ENCODE measurements around the gene OR2A5.

The OR2A5 gene

GRCh38 chr7:144004703-144005102, 44.0 kb upstream of the OR2A5 start:
- Histone ChIP-seq H3K4me2 (ENCODE audit: low read length) (no peak overlapping the region), H3K27ac (ENCODE audit: low read depth, low read length, poor library complexity, severe bottlenecking) (no peak overlapping the region), H3F3A (ENCODE audit: insufficient read depth, low read length) (no peaks in the 10 kb centered on the region), H3K9me3 (ENCODE audit: low read length) (0 out of 2 replicates have a peak, but pooled peaks cover 6% of the 10 kb centered on the region), H3K36me3 (ENCODE audit: insufficient read depth, low read length) (no peaks in the 10 kb centered on the region), H2AFZ (ENCODE audit: low read length) (no peak overlapping the region), H3K4me3 (ENCODE audit: low read depth, low read length, poor library complexity, severe bottlenecking) (no peak overlapping the region), H3K79me2 (ENCODE audit: insufficient read depth, low read length) (no peaks in the 10 kb centered on the region), H3K27me3 (ENCODE audit: insufficient read depth, low read length) (no peaks in the 10 kb centered on the region), H4K20me1 (ENCODE audit: insufficient read depth, low read length) (no peaks in the 10 kb centered on the region), H3K9me2 (ENCODE audit: low read depth, low read length) (no peaks in the 10 kb centered on the region), H3K9ac (ENCODE audit: low read length) (no peak overlapping the region), H3K4me1 (ENCODE audit: insufficient read depth, low read length, severe bottlenecking) (no peaks in the 10 kb centered on the region)
- TF ChIP-seq EZH2 (IDR thresholded peaks at IDR 0.05; ENCODE audit: borderline replicate concordance, low read length) (no peak), CTCF (IDR thresholded peaks at IDR 0.05; ENCODE audit: low read length) (no peak)

- H3K36me3 ChIP-seq (ENCODE audit: insufficient read depth, low read length) = no peaks in the 10 kb centered on the region
- 0 out of 2 replicates have a peak, but pooled peaks cover 6% of the 10 kb centered on the region for H3K9me3 ChIP-seq (ENCODE audit: low read length)
- no peaks in the 10 kb centered on the region for H3K27me3 ChIP-seq (ENCODE audit: insufficient read depth, low read length)
- H4K20me1 ChIP-seq (ENCODE audit: insufficient read depth, low read length) = no peaks in the 10 kb centered on the region
- no peak overlapping the region for H3K4me2 ChIP-seq (ENCODE audit: low read length)
- no peak overlapping the region for H3K4me3 ChIP-seq (ENCODE audit: low read depth, low read length, poor library complexity, severe bottlenecking)
- H3F3A ChIP-seq (ENCODE audit: insufficient read depth, low read length) = no peaks in the 10 kb centered on the region
- no peaks in the 10 kb centered on the region for H3K4me1 ChIP-seq (ENCODE audit: insufficient read depth, low read length, severe bottlenecking)
- no peak for TF ChIP-seq EZH2 (IDR thresholded peaks at IDR 0.05; ENCODE audit: borderline replicate concordance, low read length)
- no peaks in the 10 kb centered on the region for H3K79me2 ChIP-seq (ENCODE audit: insufficient read depth, low read length)
- H3K9ac ChIP-seq (ENCODE audit: low read length) = no peak overlapping the region
- no peak overlapping the region for H2AFZ ChIP-seq (ENCODE audit: low read length)
- H3K27ac ChIP-seq (ENCODE audit: low read depth, low read length, poor library complexity, severe bottlenecking) = no peak overlapping the region
- no peaks in the 10 kb centered on the region for H3K9me2 ChIP-seq (ENCODE audit: low read depth, low read length)
These were observed 42.6 kb upstream of the OR2A5 start for GRCh38 chr7:144006029-144006691.

- Histone ChIP-seq H3K9me2 (ENCODE audit: low read depth, low read length) (no peaks in the 10 kb centered on the region), H3K9me3 (ENCODE audit: low read length) (0 out of 2 replicates have a peak, but pooled peaks cover 6% of the 10 kb centered on the region)
These were observed 42.1 kb upstream of the OR2A5 start for GRCh38 chr7:144006692-144007042.

More at GRCh38 chr7:144006692-144007042, 42.1 kb upstream of the OR2A5 start:
- no peak for TF ChIP-seq EZH2 (IDR thresholded peaks at IDR 0.05; ENCODE audit: borderline replicate concordance, low read length)
- TF ChIP-seq CTCF (IDR thresholded peaks at IDR 0.05; ENCODE audit: low read length) = no peak
- Histone ChIP-seq H3K27ac (ENCODE audit: low read depth, low read length, poor library complexity, severe bottlenecking) (no peak overlapping the region), H3K4me2 (ENCODE audit: low read length) (no peak overlapping the region), H3K36me3 (ENCODE audit: insufficient read depth, low read length) (no peaks in the 10 kb centered on the region), H3K79me2 (ENCODE audit: insufficient read depth, low read length) (no peaks in the 10 kb centered on the region), H3K4me3 (ENCODE audit: low read depth, low read length, poor library complexity, severe bottlenecking) (no peak overlapping the region), H3F3A (ENCODE audit: insufficient read depth, low read length) (no peaks in the 10 kb centered on the region), H4K20me1 (ENCODE audit: insufficient read depth, low read length) (no peaks in the 10 kb centered on the region), H2AFZ (ENCODE audit: low read length) (no peak overlapping the region), H3K9ac (ENCODE audit: low read length) (no peak overlapping the region), H3K27me3 (ENCODE audit: insufficient read depth, low read length) (no peaks in the 10 kb centered on the region), H3K4me1 (ENCODE audit: insufficient read depth, low read length, severe bottlenecking) (no peaks in the 10 kb centered on the region)

Measured in OCI-LY1 (cell line).